Measurements from ENCODE around the gene RADIL. TPM values are rescaled to one million over a fixed set of nuclear protein-coding genes. Genes with fewer than 3 reads are reported as not detected.

The RADIL gene
- total RNA-seq, 1 donor from 2014 or later: 2.4 TPM

GRCh38 chr7:4770886-4771285, 112.6 kb downstream of the RADIL start:
- peaks cover 26% of the 10 kb centered on the region for H3K36me3 Mint-ChIP-seq (ENCODE audit: low read depth, unreplicated experiment)
- H3K9me3 Mint-ChIP-seq (ENCODE audit: unreplicated experiment): no peaks in the 10 kb centered on the region
- TF ChIP-seq CTCF (IDR thresholded peaks at IDR 0.05; ENCODE audit: unreplicated experiment): no peak
- no peak overlapping the region for H3K27ac Mint-ChIP-seq (ENCODE audit: unreplicated experiment)
- H3K27me3 Mint-ChIP-seq (ENCODE audit: unreplicated experiment): peaks cover 33% of the 10 kb centered on the region
- no peak for DNase-seq (ENCODE audit: low spot score)
- H3K4me1 Mint-ChIP-seq (ENCODE audit: unreplicated experiment): peaks cover 14% of the 10 kb centered on the region
- no peak overlapping the region for H3K4me3 Mint-ChIP-seq (ENCODE audit: unreplicated experiment)

- Mint-ChIP-seq H3K36me3 (ENCODE audit: low read depth, unreplicated experiment) (peaks cover 24% of the 10 kb centered on the region), H3K27ac (ENCODE audit: unreplicated experiment) (peak overlapping the region; percentile 4)
- DNase-seq (ENCODE audit: low spot score): no peak
Observed at GRCh38 chr7:4769761-4770160, 113.8 kb downstream of the RADIL start.

DNA sequence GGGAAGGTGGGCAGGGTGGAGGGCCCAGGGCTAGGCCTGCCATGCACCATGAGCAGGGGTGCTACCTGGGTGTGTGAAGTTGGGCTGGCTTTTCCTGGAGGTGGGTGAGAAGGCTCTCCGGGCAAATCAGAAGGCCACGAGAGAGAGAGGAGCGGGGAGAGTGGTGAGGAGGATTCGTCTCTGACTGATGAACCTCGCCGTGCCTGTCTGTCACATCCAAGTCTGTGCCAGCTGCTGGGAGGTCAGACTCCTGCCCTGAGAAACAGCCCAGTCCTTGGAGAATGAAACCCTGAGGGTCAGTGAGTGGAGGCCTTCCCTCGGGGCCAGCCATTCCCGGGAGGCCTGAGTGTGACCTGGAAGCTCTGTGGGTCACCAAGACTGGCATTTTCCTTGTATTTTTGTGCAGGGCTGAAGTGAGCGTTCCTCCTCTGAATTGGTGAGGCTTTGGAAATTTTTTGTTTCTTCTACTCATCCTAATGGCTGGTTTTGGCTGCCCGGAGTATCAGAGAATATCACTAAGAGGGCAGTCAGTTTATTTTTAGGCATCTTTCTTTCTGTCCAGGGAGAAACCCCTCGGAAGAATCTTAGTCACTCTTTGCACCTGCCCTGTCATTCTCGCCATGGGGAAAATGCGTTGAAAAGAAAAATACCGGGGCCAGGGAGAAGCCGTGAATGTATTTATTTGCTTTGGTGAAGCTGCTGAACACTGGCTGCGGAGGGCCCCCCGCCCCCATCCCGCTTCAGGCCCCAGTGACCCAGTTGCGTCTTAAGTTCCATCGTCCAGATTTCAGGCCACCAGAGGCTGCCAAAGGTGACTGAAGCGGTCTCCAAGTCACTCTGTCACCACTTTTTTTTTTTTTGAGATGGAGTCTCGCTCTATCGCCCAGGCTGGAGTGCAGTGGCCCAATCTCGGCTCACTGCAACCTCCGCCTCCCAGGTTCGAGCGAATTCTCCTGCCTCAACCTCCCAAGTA, 114.6 kb downstream of the RADIL start:
- Mint-ChIP-seq H3K36me3 (ENCODE audit: low read depth, unreplicated experiment) (peaks cover 20% of the 10 kb centered on the region), H3K4me3 (ENCODE audit: unreplicated experiment) (no peak overlapping the region), H3K4me1 (ENCODE audit: unreplicated experiment) (no peaks in the 10 kb centered on the region), H3K27me3 (ENCODE audit: unreplicated experiment) (peaks cover 30% of the 10 kb centered on the region), H3K9me3 (ENCODE audit: unreplicated experiment) (no peaks in the 10 kb centered on the region), H3K27ac (ENCODE audit: unreplicated experiment) (no peak overlapping the region)
- no peak for TF ChIP-seq CTCF (IDR thresholded peaks at IDR 0.05; ENCODE audit: unreplicated experiment)
- DNase-seq (ENCODE audit: low spot score): no peak

More at GRCh38 chr7:4769761-4770160, 113.8 kb downstream of the RADIL start:
- Mint-ChIP-seq H3K4me3 (ENCODE audit: unreplicated experiment) (no peak overlapping the region), H3K4me1 (ENCODE audit: unreplicated experiment) (peaks cover 7% of the 10 kb centered on the region), H3K27me3 (ENCODE audit: unreplicated experiment) (peaks cover 29% of the 10 kb centered on the region), H3K9me3 (ENCODE audit: unreplicated experiment) (no peaks in the 10 kb centered on the region)
- no peak for TF ChIP-seq CTCF (IDR thresholded peaks at IDR 0.05; ENCODE audit: unreplicated experiment)

DNA sequence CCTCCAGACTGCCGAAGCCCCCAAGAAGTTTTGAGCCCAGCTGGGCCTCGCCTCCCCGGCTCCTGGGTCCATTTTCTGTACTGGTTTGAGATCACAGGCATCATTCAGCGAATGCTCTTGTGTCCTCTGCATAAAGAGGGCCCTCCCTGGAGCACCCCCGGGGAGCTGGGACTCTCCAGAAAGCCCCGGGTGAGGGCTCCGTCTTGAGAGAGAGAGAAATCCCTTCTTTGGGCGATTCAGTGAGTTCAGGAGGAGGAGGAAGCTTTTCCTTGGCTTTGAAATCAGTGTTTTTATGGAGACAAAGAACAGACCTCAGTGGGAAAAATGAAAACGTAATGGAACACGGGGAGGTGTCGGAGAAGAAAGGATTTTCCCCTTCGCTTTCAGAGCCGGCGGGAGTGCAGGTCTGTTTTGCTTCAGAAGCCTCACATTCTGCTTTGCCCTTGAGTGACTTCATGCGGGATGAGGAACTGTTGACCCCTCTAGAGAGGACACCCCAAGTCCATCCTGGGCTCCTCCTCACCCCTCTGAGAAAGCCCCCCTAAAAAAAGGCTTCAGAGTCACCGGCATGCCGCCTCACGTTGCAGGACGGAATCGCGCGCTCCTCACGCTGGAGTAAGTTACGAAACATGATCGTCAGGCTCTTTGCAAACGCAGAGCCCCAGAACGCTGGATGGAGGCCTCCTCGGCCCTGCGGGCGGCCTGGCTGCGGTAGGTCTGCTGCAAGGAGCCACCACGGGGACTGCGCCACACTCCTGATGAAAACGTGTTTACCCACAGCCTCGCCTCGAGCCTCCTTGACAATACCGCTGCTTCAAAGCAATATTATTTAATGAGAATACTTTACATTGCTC, 116.6 kb downstream of the RADIL start:
- Mint-ChIP-seq H3K9me3 (ENCODE audit: unreplicated experiment) (no peaks in the 10 kb centered on the region), H3K27ac (ENCODE audit: unreplicated experiment) (no peak overlapping the region), H3K4me3 (ENCODE audit: unreplicated experiment) (peak overlapping the region; percentile 11), H3K4me1 (ENCODE audit: unreplicated experiment) (peaks cover 4% of the 10 kb centered on the region), H3K36me3 (ENCODE audit: low read depth, unreplicated experiment) (peaks cover 21% of the 10 kb centered on the region), H3K27me3 (ENCODE audit: unreplicated experiment) (peaks cover 35% of the 10 kb centered on the region)
- no peak for DNase-seq (ENCODE audit: low spot score)
- no peak for TF ChIP-seq CTCF (IDR thresholded peaks at IDR 0.05; ENCODE audit: unreplicated experiment)
